ENCODE measurements around the gene VCL.
"Not testable (repeated sequence)": the region's sequence is repeated elsewhere in the genome, so short reads cannot be mapped to it uniquely, and the experiment has no call there.

- TF ChIP-seq CTCF, POLR2A (IDR thresholded peaks at IDR 0.05): not testable (repeated sequence)
Observed at GRCh38 chr10:73965267-73965889, 32.5 kb upstream of the VCL start.
